GM19023 (cell line): ENCODE results near the gene FAM120A.

Source experiments
- ATAC-seq: cut with Tn5 transposase; IDR thresholded peaks from one replicate; pipeline ENCODE4 v1.9.1; 2021; ENCODE audit warnings: mild to moderate bottlenecking, moderate library complexity; ENCODE audit not compliant: unreplicated experiment

Gene FAM120A

GRCh38 chr9:93612052-93612795, 160.7 kb downstream of the FAM120A start:
- no peak for ATAC-seq

- ATAC-seq = peak; percentile 85
Measured at GRCh38 chr9:93612796-93613154, 161.3 kb downstream of the FAM120A start.

GRCh38 chr9:93613174-93613573, 161.7 kb downstream of the FAM120A start:
- ATAC-seq = no peak

- no peak for ATAC-seq
Measured at GRCh38 chr9:93613791-93614190, 162.3 kb downstream of the FAM120A start.

- no peak for ATAC-seq
Measured at GRCh38 chr9:93614830-93615468, 163.5 kb downstream of the FAM120A start.
